Endothelial cell of umbilical vein (primary cell): ENCODE data around the gene ALAD. TPM values are rescaled to one million over a fixed set of nuclear protein-coding genes. Genes with fewer than 3 reads are reported as not detected.

Experiments used
- BruUV-seq: library from RNA; stranded (reverse); fragments of 400-500 nt; replicated peaks from 2 replicates; lab custom pipeline; 2021; lab: Mats Ljungman, UMichigan
- CTCF ChIA-PET: fragments of 300-600, 350-600 bp; sonication (Branson Sonifier 250); formaldehyde crosslinking; loops from one replicate; lab custom pipeline; 2021; ENCODE audit warnings: antibody characterized with exemption, inconsistent platforms; lab: Charles Lee
- POLR2A ChIA-PET: fragments of 300-600, 350-600 bp; sonication (Branson Sonifier 250); formaldehyde crosslinking; loops from one replicate; lab custom pipeline; 2021; ENCODE audit warnings: antibody characterized with exemption, inconsistent platforms; lab: Charles Lee
- DNase-seq: peaks from one replicate; pipeline ENCODE4 v3.0.0-alpha.2; 2011; ENCODE audit warnings: low read depth, low spot score
- FAIRE-seq: peaks from 2 replicates; lab custom pipeline; 2011; peaks lifted over from hg19 to GRCh38; lab: Jason Lieb, UNC
- H2AFZ ChIP-seq: 2 replicates; pipeline ENCODE4 v1.6.0; 2012; ENCODE audit warnings: low read depth, low read length, control low read depth, inconsistent platforms
- H3K27ac ChIP-seq: 2 replicates; pipeline ENCODE4 v1.5.1; 2011; ENCODE audit warnings: low read depth, mild to moderate bottlenecking, control low read depth, low read length, moderate library complexity; ENCODE audit not compliant: insufficient read depth
- H3K27me3 ChIP-seq, 2 experiments: 2 replicates each; pipeline versions ENCODE4 v1.6.0 to v1.6.1; 2011; ENCODE audit warnings: low read length in 2 of 2, mixed read lengths in 1 of 2; ENCODE audit not compliant: control insufficient read depth in 2 of 2, insufficient read depth in 2 of 2
- H3K36me3 ChIP-seq, 2 experiments: 2 replicates in 1 of 2; 3 replicates in 1 of 2; pipeline ENCODE4 v1.5.1; 2011; ENCODE audit warnings: low read length in 2 of 2, mild to moderate bottlenecking in 1 of 2, moderate library complexity in 1 of 2; ENCODE audit not compliant: control insufficient read depth in 2 of 2, insufficient read depth in 2 of 2; ENCODE audit errors: extremely low read depth in 1 of 2
- H3K4me1 ChIP-seq: 3 replicates; pipeline ENCODE4 v1.5.1; 2011; ENCODE audit warnings: mild to moderate bottlenecking, low read length; ENCODE audit not compliant: control insufficient read depth, insufficient read depth; ENCODE audit errors: extremely low read depth
- H3K4me2 ChIP-seq: 2 replicates; pipeline ENCODE4 v1.6.1; 2011; ENCODE audit warnings: low read length, control low read depth, mixed read lengths; ENCODE audit not compliant: insufficient read depth
- H3K4me3 ChIP-seq, 3 experiments: fragments of 200-600 bp in 1 of 3; sonication (generic), shearing (Covaris generic) in 1 of 3; replicated peaks in 1 of 3; 2 replicates each; pipeline ENCODE4 v1.5.1; 2011 to 2016; ENCODE audit warnings: control low read depth in 3 of 3, low read length in 3 of 3, mild to moderate bottlenecking in 2 of 3, inconsistent platforms in 1 of 3, low read depth in 1 of 3, moderate library complexity in 1 of 3; ENCODE audit not compliant: insufficient read depth in 1 of 3
- H3K79me2 ChIP-seq: 2 replicates; pipeline ENCODE4 v1.6.0; 2012; ENCODE audit warnings: low read length, inconsistent platforms; ENCODE audit not compliant: control insufficient read depth, insufficient read depth
- H3K9ac ChIP-seq: replicated peaks from 2 replicates; pipeline ENCODE3; 2011; ENCODE audit warnings: low read length, control low read depth; ENCODE audit not compliant: insufficient read depth; ENCODE audit errors: extremely low read depth
- H3K9me1 ChIP-seq: replicated peaks from 3 replicates; pipeline ENCODE4 v1.6.0; 2011; ENCODE audit warnings: mild to moderate bottlenecking, low read length; ENCODE audit not compliant: control insufficient read depth, insufficient read depth; ENCODE audit errors: extremely low read depth
- H3K9me3 ChIP-seq: replicated peaks from 2 replicates; pipeline ENCODE4 v1.5.1; 2012; ENCODE audit warnings: low read length, inconsistent platforms; ENCODE audit not compliant: control insufficient read depth, insufficient read depth
- H4K20me1 ChIP-seq: replicated peaks from 2 replicates; pipeline ENCODE3; 2011; ENCODE audit warnings: mild to moderate bottlenecking, low read length; ENCODE audit not compliant: control insufficient read depth, insufficient read depth; ENCODE audit errors: extremely low read depth
- CTCF ChIP-seq, 2 donors: IDR thresholded peaks; 1 replicate in 1 of 2; 2 replicates in 1 of 2; pipeline ENCODE4 v1.5.1; 2011; ENCODE audit warnings: low read length in 2 of 2, mild to moderate bottlenecking in 2 of 2, moderate library complexity in 2 of 2, control low read depth in 1 of 2, inconsistent platforms in 1 of 2, low read depth in 1 of 2; ENCODE audit not compliant: insufficient read depth in 1 of 2; ENCODE audit errors: extremely low read depth in 1 of 2
- EZH2 ChIP-seq: IDR thresholded peaks from 2 replicates; pipeline ENCODE4 v1.6.1; 2012; ENCODE audit warnings: borderline replicate concordance, low read depth, mild to moderate bottlenecking, moderate library complexity, low read length, inconsistent platforms; ENCODE audit not compliant: severe bottlenecking
- FOS ChIP-seq: IDR thresholded peaks from 2 replicates; pipeline ENCODE4 v1.6.1; 2011; ENCODE audit warnings: mild to moderate bottlenecking, low read length, moderate library complexity, borderline replicate concordance; ENCODE audit not compliant: insufficient read depth
- GATA2 ChIP-seq: IDR thresholded peaks from 2 replicates; pipeline ENCODE4 v1.7.0; 2011; ENCODE audit warnings: low read depth, mild to moderate bottlenecking, moderate library complexity, mixed read lengths, low read length; ENCODE audit not compliant: insufficient read length, insufficient read depth
- JUN ChIP-seq: IDR thresholded peaks from 2 replicates; pipeline ENCODE4 v1.6.1; 2011; ENCODE audit warnings: borderline replicate concordance, low read depth; ENCODE audit not compliant: insufficient read length, insufficient read depth
- MYC ChIP-seq: IDR thresholded peaks from one replicate; pipeline ENCODE4 v1.6.1; 2011; ENCODE audit warnings: mild to moderate bottlenecking, low read depth, low read length
- POLR2A ChIP-seq: IDR thresholded peaks from 2 replicates; pipeline ENCODE4 v1.6.1; 2012; ENCODE audit warnings: low read depth, mild to moderate bottlenecking, control low read depth, low read length
- POLR2AphosphoS5 ChIP-seq: IDR thresholded peaks from 2 replicates; pipeline ENCODE4 v1.6.1; 2012; ENCODE audit warnings: low read depth, mild to moderate bottlenecking, control low read depth, low read length, moderate library complexity; ENCODE audit not compliant: insufficient read depth
- dilution Hi-C: fragments of 300-500 bp; cut with MboI; formaldehyde crosslinking; loops from one replicate; pipeline ENCODE4 v1.15.0; 2019; ENCODE audit warnings: low sequenced_read_pairs; ENCODE audit not compliant: extremely low pct_ligation_motif_present
- intact Hi-C: fragments of 100-400 bp; cut with micrococcal nuclease; formaldehyde crosslinking; loops from one replicate; pipeline ENCODE4 v1.10.0; 2022
- polyA plus RNA-seq, 4 experiments: library from polyadenylated mRNA; depleted of rRNA in 3 of 4; stranded (reverse) in 3 of 4; unstranded in 1 of 4; fragments of >200 nt; gene quantifications; 2 replicates each; pipeline versions ENCODE4 v1.2.1 to v1.2.3, GENCODE V29; 2011 to 2012; ENCODE audit warnings: missing spikeins in 1 of 4
- total RNA-seq: library from RNA; stranded (reverse); gene quantifications from 2 replicates; pipeline ENCODE4 v1.2.3, GENCODE V29; 2021
- TF ChIP-seq, protein P1 (sequence below): IDR thresholded peaks from 2 replicates; pipeline ENCODE4 v1.6.1; 2011; ENCODE audit not compliant: insufficient read depth, insufficient read length

Gene ALAD
- total and polyA plus RNA-seq, 2 donors (not counting 3 experiments of a cell fraction or from before 2014, with no cell fraction given) = 12.8 to 29.5 TPM

- BruUV-seq = no TSS peak
- Histone ChIP-seq H3K4me3 (no peak overlapping the region), H3K79me2 (no peaks in the 10 kb centered on the region), H3K27ac (no peak overlapping the region), H2AFZ (no peak overlapping the region), H3K27me3 (no peaks in the 10 kb centered on the region), H3K9me1 (no peaks in the 10 kb centered on the region), H3K9ac (no peak overlapping the region), H3K4me2 (no peak overlapping the region), H3K36me3 (peaks cover 0 to 7% of the 10 kb centered on the region in 2 experiments), H3K9me3 (no peaks in the 10 kb centered on the region), H3K4me1 (no peaks in the 10 kb centered on the region), H4K20me1 (no peaks in the 10 kb centered on the region)
- CTCF ChIA-PET = no interaction called here
- dilution Hi-C loops (no loop called here), intact Hi-C loops (no loop called here)
- POLR2A ChIA-PET = no interaction called here
- no peak for FAIRE-seq
- no peak for DNase-seq
- TF ChIP-seq EZH2 (no peak), CTCF (IDR thresholded peaks at IDR 0.05; ENCODE audit: extremely low read depth in 1 of 2, insufficient read depth in 1 of 2, low read depth in 1 of 2, low read length in 2 of 2) (no peak), POLR2AphosphoS5 (no peak), POLR2A (no peak), FOS (no peak), MYC (no peak), JUN (no peak), GATA2 (no peak)
- TF ChIP-seq, protein P1, sequence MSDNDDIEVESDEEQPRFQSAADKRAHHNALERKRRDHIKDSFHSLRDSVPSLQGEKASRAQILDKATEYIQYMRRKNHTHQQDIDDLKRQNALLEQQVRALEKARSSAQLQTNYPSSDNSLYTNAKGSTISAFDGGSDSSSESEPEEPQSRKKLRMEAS = no peak
Observed at GRCh38 chr9:113370806-113371325, 30.2 kb downstream of the ALAD start.
